ENCODE results near the gene XYLT1. TPM values are rescaled to one million over a fixed set of nuclear protein-coding genes. Genes with fewer than 3 reads are reported as not detected.

Gene XYLT1
- total RNA-seq, 1 experiment from 2014 or later: 12.5 TPM

GRCh38 chr16:17416461-17417311 lies 54.1 kb downstream of the XYLT1 start:
- no peaks in the 10 kb centered on the region for H3K36me3 ChIP-seq (ENCODE audit: control insufficient read depth, insufficient read depth, low read length)
- H3K27me3 ChIP-seq (replicated peaks; ENCODE audit: control insufficient read depth, insufficient read depth, low read length): no peaks in the 10 kb centered on the region
- no peaks in the 10 kb centered on the region for H3K4me1 ChIP-seq
- CTCF ChIA-PET: no interaction called here
- H3K9me3 ChIP-seq: no peaks in the 10 kb centered on the region
- Mint-ChIP-seq H3K9me3 (ENCODE audit: unreplicated experiment) (no peaks in the 10 kb centered on the region), H3K27me3 (ENCODE audit: insufficient read depth, unreplicated experiment) (no peaks in the 10 kb centered on the region), H3K4me3 (ENCODE audit: unreplicated experiment) (no peak overlapping the region), H3K36me3 (ENCODE audit: insufficient read depth, unreplicated experiment) (no peaks in the 10 kb centered on the region), H3K27ac (ENCODE audit: unreplicated experiment) (no peak overlapping the region), H3K4me1 (ENCODE audit: low read depth, unreplicated experiment) (peaks cover 6% of the 10 kb centered on the region)
- TF ChIP-seq, protein P1, sequence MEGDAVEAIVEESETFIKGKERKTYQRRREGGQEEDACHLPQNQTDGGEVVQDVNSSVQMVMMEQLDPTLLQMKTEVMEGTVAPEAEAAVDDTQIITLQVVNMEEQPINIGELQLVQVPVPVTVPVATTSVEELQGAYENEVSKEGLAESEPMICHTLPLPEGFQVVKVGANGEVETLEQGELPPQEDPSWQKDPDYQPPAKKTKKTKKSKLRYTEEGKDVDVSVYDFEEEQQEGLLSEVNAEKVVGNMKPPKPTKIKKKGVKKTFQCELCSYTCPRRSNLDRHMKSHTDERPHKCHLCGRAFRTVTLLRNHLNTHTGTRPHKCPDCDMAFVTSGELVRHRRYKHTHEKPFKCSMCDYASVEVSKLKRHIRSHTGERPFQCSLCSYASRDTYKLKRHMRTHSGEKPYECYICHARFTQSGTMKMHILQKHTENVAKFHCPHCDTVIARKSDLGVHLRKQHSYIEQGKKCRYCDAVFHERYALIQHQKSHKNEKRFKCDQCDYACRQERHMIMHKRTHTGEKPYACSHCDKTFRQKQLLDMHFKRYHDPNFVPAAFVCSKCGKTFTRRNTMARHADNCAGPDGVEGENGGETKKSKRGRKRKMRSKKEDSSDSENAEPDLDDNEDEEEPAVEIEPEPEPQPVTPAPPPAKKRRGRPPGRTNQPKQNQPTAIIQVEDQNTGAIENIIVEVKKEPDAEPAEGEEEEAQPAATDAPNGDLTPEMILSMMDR (IDR thresholded peaks at IDR 0.05; ENCODE audit: insufficient read depth in 1 of 2, low read depth in 1 of 2, low read length in 1 of 2, severe bottlenecking in 1 of 2, unreplicated experiment in 1 of 2): no peak
- POLR2A ChIA-PET: no interaction called here
- no TSS peak for BruUV-seq (replicated peaks)
- intact Hi-C loops (cut with micrococcal nuclease; ENCODE audit: unreplicated experiment): no loop called here
- no peak overlapping the region for H3K4me3 ChIP-seq (ENCODE audit: low read depth, low read length)
- DNase-seq: no peak

GRCh38 chr16:17414916-17415315 lies 55.8 kb downstream of the XYLT1 start:
- no peaks in the 10 kb centered on the region for H3K9me3 ChIP-seq
- intact Hi-C loops (cut with micrococcal nuclease; ENCODE audit: unreplicated experiment): no loop called here
- no peak overlapping the region for H3K4me3 ChIP-seq (ENCODE audit: low read depth, low read length)
- DNase-seq: no peak
- H3K36me3 ChIP-seq (ENCODE audit: control insufficient read depth, insufficient read depth, low read length): no peaks in the 10 kb centered on the region
- POLR2A ChIA-PET: no interaction called here
- Mint-ChIP-seq H3K27me3 (ENCODE audit: insufficient read depth, unreplicated experiment) (no peaks in the 10 kb centered on the region), H3K4me3 (ENCODE audit: unreplicated experiment) (no peak overlapping the region), H3K27ac (ENCODE audit: unreplicated experiment) (no peak overlapping the region), H3K36me3 (ENCODE audit: insufficient read depth, unreplicated experiment) (no peaks in the 10 kb centered on the region), H3K9me3 (ENCODE audit: unreplicated experiment) (no peaks in the 10 kb centered on the region), H3K4me1 (ENCODE audit: low read depth, unreplicated experiment) (peaks cover 6% of the 10 kb centered on the region)
- BruUV-seq (replicated peaks): no TSS peak
- TF ChIP-seq, protein P1 (IDR thresholded peaks at IDR 0.05; ENCODE audit: insufficient read depth in 1 of 2, low read depth in 1 of 2, low read length in 1 of 2, severe bottlenecking in 1 of 2, unreplicated experiment in 1 of 2): no peak
- no peaks in the 10 kb centered on the region for H3K27me3 ChIP-seq (replicated peaks; ENCODE audit: control insufficient read depth, insufficient read depth, low read length)
- no peaks in the 10 kb centered on the region for H3K4me1 ChIP-seq
- CTCF ChIA-PET: no interaction called here

- Mint-ChIP-seq H3K27me3 (ENCODE audit: insufficient read depth, unreplicated experiment) (no peaks in the 10 kb centered on the region), H3K9me3 (ENCODE audit: unreplicated experiment) (no peaks in the 10 kb centered on the region), H3K4me3 (ENCODE audit: unreplicated experiment) (no peak overlapping the region), H3K27ac (ENCODE audit: unreplicated experiment) (no peak overlapping the region), H3K36me3 (ENCODE audit: insufficient read depth, unreplicated experiment) (no peaks in the 10 kb centered on the region), H3K4me1 (ENCODE audit: low read depth, unreplicated experiment) (peaks cover 6% of the 10 kb centered on the region)
- CTCF ChIA-PET: no interaction called here
- H3K27me3 ChIP-seq (replicated peaks; ENCODE audit: control insufficient read depth, insufficient read depth, low read length): no peaks in the 10 kb centered on the region
- no peak for DNase-seq
- intact Hi-C loops (cut with micrococcal nuclease; ENCODE audit: unreplicated experiment): no loop called here
- TF ChIP-seq, protein P1 (IDR thresholded peaks at IDR 0.05; ENCODE audit: insufficient read depth in 1 of 2, low read depth in 1 of 2, low read length in 1 of 2, severe bottlenecking in 1 of 2, unreplicated experiment in 1 of 2): no peak
- POLR2A ChIA-PET: no interaction called here
- H3K36me3 ChIP-seq (ENCODE audit: control insufficient read depth, insufficient read depth, low read length): no peaks in the 10 kb centered on the region
- no peaks in the 10 kb centered on the region for H3K9me3 ChIP-seq
- no TSS peak for BruUV-seq (replicated peaks)
- H3K4me1 ChIP-seq: no peaks in the 10 kb centered on the region
- no peak overlapping the region for H3K4me3 ChIP-seq (ENCODE audit: low read depth, low read length)
Observed at GRCh38 chr16:17414421-17414820, 56.3 kb downstream of the XYLT1 start.
